ENCODE results near the gene MED13.

- no peak for TF ChIP-seq CTCF (IDR thresholded peaks at IDR 0.05)
- TF ChIP-seq ZFX (IDR thresholded peaks at IDR 0.05; ENCODE audit: borderline replicate concordance) = no peak
These were observed 122.0 kb downstream of the MED13 start for GRCh38 chr17:61943117-61943516.

Measured in 22Rv1 (cell line).